CD4-positive, alpha-beta T cell treated with Interleukin-6 at 100 ng/mL for 8 hours (primary cell): ENCODE results near the gene DCAF17.

ENCODE experiments used
- DNase-seq: peaks from one replicate; pipeline ENCODE4 v3.0.0-alpha.2; 2020; ENCODE audit warnings: mixed read lengths, low spot score

DCAF17 gene

GRCh38 chr2:171434013-171434989 is at the start of gene DCAF17:
Gene DCAF17, plus strand, starts transcription at chr2:171434226. Its CDS starts 352 bp downstream, at chr2:171434578.
- DNase-seq = peak; percentile 94

GRCh38 chr2:171386627-171387026 is 47.4 kb upstream of the DCAF17 start:
- DNase-seq = no peak

GRCh38 chr2:171387052-171387451 is 47.0 kb upstream of the DCAF17 start:
- DNase-seq = no peak

- DNase-seq = no peak
Measured at GRCh38 chr2:171389325-171389724, 44.7 kb upstream of the DCAF17 start.

- DNase-seq = no peak
Measured at GRCh38 chr2:171389780-171390179, 44.2 kb upstream of the DCAF17 start.

GRCh38 chr2:171390941-171391516 is 43.0 kb upstream of the DCAF17 start:
- no peak for DNase-seq

- DNase-seq = no peak
Measured at GRCh38 chr2:171391532-171391931, 42.5 kb upstream of the DCAF17 start.

GRCh38 chr2:171393487-171393886 is 40.5 kb upstream of the DCAF17 start:
- no peak for DNase-seq

GRCh38 chr2:171394164-171394740 is 39.8 kb upstream of the DCAF17 start:
- no peak for DNase-seq

- DNase-seq = no peak
Measured at GRCh38 chr2:171399292-171399691, 34.7 kb upstream of the DCAF17 start.

GRCh38 chr2:171400395-171400794 is 33.6 kb upstream of the DCAF17 start:
- no peak for DNase-seq

GRCh38 chr2:171401947-171402346 is 32.1 kb upstream of the DCAF17 start:
- no peak for DNase-seq

- no peak for DNase-seq
Measured at GRCh38 chr2:171402906-171403580, 31.0 kb upstream of the DCAF17 start.

- DNase-seq = no peak
Measured at GRCh38 chr2:171404261-171404660, 29.8 kb upstream of the DCAF17 start.

GRCh38 chr2:171404719-171405118 is 29.3 kb upstream of the DCAF17 start:
- DNase-seq = no peak

GRCh38 chr2:171405546-171405945 is 28.5 kb upstream of the DCAF17 start:
- DNase-seq = no peak

- no peak for DNase-seq
Measured at GRCh38 chr2:171406044-171406443, 28.0 kb upstream of the DCAF17 start.

GRCh38 chr2:171407030-171407675 is 26.9 kb upstream of the DCAF17 start:
- no peak for DNase-seq

- DNase-seq = no peak
Measured at GRCh38 chr2:171407676-171408044, 26.4 kb upstream of the DCAF17 start.

- no peak for DNase-seq
Measured at GRCh38 chr2:171409436-171409971, 24.5 kb upstream of the DCAF17 start.

GRCh38 chr2:171410101-171410500 is 23.9 kb upstream of the DCAF17 start:
- no peak for DNase-seq

- no peak for DNase-seq
Measured at GRCh38 chr2:171410624-171411023, 23.4 kb upstream of the DCAF17 start.
